ENCODE measurements around the gene SLC4A5. TPM values are rescaled to one million over a fixed set of nuclear protein-coding genes. Genes with fewer than 3 reads are reported as not detected.

The SLC4A5 gene
- total RNA-seq, 3 donors from 2014 or later = 2.1 to 9.2 (median 6.2) TPM

DNA sequence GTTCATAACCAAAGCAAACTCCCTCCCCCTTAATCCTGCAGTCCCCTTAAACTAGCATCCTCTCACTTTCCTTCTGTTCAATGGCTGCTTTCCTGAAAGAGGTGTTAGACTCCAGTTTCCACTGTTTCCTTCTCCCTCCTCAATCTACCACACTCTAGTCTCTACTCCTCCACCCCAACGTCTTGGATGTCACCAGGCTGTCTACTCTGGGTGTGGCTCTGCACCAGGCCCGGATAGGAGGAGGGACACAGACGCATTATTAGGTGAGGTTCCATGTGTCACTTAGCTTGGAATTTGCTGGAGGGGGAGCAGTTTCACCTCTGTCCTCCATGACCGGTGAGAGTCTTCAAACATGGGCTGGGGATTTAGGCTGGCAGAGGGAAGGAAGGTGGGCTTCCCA, 83.5 kb downstream of the SLC4A5 start:
- Histone ChIP-seq H3K4me3 (no peak overlapping the region), H3K36me3 (no peaks in the 10 kb centered on the region), H3K27me3 (peaks cover 0 to 2% of the 10 kb centered on the region in 2 donors), H3K9me3 (no peaks in the 10 kb centered on the region), H3K27ac (no peak overlapping the region), H3K4me1 (no peaks in the 10 kb centered on the region)
- TF ChIP-seq, protein P1, sequence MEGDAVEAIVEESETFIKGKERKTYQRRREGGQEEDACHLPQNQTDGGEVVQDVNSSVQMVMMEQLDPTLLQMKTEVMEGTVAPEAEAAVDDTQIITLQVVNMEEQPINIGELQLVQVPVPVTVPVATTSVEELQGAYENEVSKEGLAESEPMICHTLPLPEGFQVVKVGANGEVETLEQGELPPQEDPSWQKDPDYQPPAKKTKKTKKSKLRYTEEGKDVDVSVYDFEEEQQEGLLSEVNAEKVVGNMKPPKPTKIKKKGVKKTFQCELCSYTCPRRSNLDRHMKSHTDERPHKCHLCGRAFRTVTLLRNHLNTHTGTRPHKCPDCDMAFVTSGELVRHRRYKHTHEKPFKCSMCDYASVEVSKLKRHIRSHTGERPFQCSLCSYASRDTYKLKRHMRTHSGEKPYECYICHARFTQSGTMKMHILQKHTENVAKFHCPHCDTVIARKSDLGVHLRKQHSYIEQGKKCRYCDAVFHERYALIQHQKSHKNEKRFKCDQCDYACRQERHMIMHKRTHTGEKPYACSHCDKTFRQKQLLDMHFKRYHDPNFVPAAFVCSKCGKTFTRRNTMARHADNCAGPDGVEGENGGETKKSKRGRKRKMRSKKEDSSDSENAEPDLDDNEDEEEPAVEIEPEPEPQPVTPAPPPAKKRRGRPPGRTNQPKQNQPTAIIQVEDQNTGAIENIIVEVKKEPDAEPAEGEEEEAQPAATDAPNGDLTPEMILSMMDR (IDR thresholded peaks at IDR 0.05) = no peak
- TF ChIP-seq POLR2A (IDR thresholded peaks at IDR 0.05) (no peak), POLR2AphosphoS5 (IDR thresholded peaks at IDR 0.05) (no peak)
- intact Hi-C loops (cut with DNase I; ENCODE audit: low total_unique reads) = no loop called here
- no peak for DNase-seq (ENCODE audit: low spot score in 2 of 2)

DNA sequence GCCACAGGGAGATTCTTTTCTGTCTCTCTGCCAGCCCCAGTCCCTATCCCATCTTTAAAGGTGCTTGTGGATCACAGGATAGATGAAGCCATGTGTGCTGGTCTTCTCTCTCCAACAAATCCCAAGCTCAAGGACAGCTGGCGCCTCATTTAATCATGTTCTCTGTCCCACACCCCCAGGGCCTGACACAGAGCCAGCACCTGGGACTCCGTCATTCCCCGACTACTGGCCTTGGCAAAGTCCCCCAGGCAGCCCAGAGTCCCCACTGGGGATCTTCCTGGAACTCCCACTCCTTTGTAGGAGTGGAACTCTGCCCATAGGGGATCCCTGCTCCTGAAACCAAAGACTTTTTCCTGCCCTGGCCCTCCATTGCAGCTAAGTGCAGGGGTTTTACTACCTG, 84.0 kb downstream of the SLC4A5 start:
- intact Hi-C loops (cut with DNase I; ENCODE audit: low total_unique reads) = no loop called here

DNA sequence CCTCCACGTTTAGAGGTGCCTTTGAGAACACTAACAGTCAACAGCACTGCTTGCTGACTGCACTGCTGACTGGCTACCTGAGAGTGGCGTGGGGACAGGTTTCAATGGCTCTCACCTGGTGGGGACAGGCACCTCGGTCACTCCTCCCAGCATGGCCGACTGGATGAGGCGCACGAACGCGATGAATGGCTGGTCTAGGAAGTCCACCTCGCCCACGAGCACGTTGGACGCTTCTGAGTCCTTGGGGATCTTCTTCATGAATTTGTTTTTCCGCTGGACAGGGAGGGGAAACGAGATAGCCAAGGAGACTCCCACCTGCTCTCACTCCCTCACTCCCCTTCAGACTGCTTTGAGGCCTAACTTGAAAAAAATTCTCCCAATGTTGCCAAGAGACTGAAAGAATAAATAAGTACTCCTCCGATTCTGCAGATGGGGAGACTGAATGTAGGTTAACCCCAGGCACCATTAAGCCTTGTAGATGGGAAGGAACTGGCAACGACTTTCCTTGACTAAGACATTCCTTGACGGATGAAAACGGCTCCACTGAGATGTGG, 87.5 kb downstream of the SLC4A5 start:
- Histone ChIP-seq H3K4me1 (no peaks in the 10 kb centered on the region), H3K9me3 (no peaks in the 10 kb centered on the region), H3K36me3 (no peaks in the 10 kb centered on the region), H3K27ac (no peak overlapping the region), H3K4me3 (no peak overlapping the region), H3K27me3 (peaks cover 0 to 2% of the 10 kb centered on the region in 2 donors)
- no peak for TF ChIP-seq POLR2A (IDR thresholded peaks at IDR 0.05)
- no peak for TF ChIP-seq POLR2AphosphoS5 (IDR thresholded peaks at IDR 0.05)
- TF ChIP-seq, protein P1 (IDR thresholded peaks at IDR 0.05) = no peak
- no peak for DNase-seq (ENCODE audit: low spot score in 2 of 2)
- intact Hi-C loops (cut with DNase I; ENCODE audit: low total_unique reads) = no loop called here

More for the DNA sequence above, 84.0 kb downstream of the SLC4A5 start:
- Histone ChIP-seq H3K4me3 (no peak overlapping the region), H3K4me1 (no peaks in the 10 kb centered on the region), H3K36me3 (no peaks in the 10 kb centered on the region), H3K27me3 (peaks cover 0 to 2% of the 10 kb centered on the region in 2 donors), H3K9me3 (no peaks in the 10 kb centered on the region), H3K27ac (no peak overlapping the region)
- TF ChIP-seq POLR2AphosphoS5 (IDR thresholded peaks at IDR 0.05) = no peak
- TF ChIP-seq, protein P1 (IDR thresholded peaks at IDR 0.05) = no peak
- no peak for TF ChIP-seq POLR2A (IDR thresholded peaks at IDR 0.05)
- DNase-seq (ENCODE audit: low spot score in 2 of 2) = no peak

DNA sequence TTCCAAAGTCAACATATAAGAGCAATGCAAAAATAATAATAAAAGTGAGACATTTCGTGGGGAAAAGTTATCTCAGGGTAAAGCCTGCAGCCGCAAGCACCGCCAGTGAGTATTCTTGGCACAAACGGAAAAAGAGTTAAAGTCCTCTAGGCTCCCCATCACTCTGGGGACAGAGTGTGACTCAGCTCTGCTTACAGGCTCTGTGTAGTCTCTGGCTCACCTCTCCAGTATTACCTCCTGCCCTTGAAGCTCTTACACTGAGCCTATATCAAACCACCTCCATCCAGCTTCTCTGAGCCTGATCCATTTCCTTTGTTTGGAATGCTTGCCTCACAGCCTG, 89.3 kb downstream of the SLC4A5 start:
- no peak for DNase-seq (ENCODE audit: low spot score in 2 of 2)
- Histone ChIP-seq H3K9me3 (no peaks in the 10 kb centered on the region), H3K36me3 (no peaks in the 10 kb centered on the region), H3K27ac (no peak overlapping the region), H3K4me3 (no peak overlapping the region), H3K4me1 (no peaks in the 10 kb centered on the region), H3K27me3 (no peaks in the 10 kb centered on the region)
- intact Hi-C loops (cut with DNase I; ENCODE audit: low total_unique reads) = no loop called here
- TF ChIP-seq POLR2A (IDR thresholded peaks at IDR 0.05) (no peak), POLR2AphosphoS5 (IDR thresholded peaks at IDR 0.05) (no peak)
- TF ChIP-seq, protein P1 (IDR thresholded peaks at IDR 0.05) = no peak

DNA sequence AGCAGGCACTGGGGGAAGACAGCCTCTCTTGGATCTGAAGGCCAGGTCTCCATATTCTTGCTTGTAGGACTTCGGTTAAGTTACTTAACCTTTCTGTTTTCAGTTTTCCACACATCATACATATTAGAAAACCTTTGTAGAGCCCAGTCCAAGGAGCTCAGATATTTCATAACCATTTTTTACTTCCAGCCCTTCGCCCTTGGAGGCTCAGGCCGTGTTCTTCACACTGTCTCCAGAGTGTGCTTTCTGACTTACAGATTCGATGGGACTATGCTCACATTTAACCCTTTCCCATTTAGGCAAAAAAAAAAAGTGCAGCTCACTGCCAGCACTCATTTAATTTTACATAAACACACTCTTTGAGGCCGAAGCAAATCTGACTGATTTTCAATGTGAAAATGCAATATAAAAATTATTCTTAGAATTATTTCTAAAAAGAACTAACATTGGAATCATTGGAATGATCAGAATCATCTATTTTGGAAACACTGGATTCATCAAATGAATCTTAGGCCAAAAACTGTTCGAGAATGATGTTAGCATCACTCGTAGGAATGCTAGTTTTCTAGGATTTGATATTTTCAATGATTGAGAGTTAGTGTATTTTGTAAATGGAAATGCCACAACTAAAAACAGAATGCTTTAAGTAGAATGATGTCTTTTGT, 89.8 kb downstream of the SLC4A5 start:
- Histone ChIP-seq H3K9me3 (no peaks in the 10 kb centered on the region), H3K4me1 (no peaks in the 10 kb centered on the region), H3K4me3 (no peak overlapping the region), H3K27ac (no peak overlapping the region), H3K27me3 (no peaks in the 10 kb centered on the region), H3K36me3 (no peaks in the 10 kb centered on the region)
- intact Hi-C loops (cut with DNase I; ENCODE audit: low total_unique reads) = no loop called here
- TF ChIP-seq POLR2AphosphoS5 (IDR thresholded peaks at IDR 0.05) = no peak
- TF ChIP-seq, protein P1 (IDR thresholded peaks at IDR 0.05) = no peak
- no peak for TF ChIP-seq POLR2A (IDR thresholded peaks at IDR 0.05)
- DNase-seq (ENCODE audit: low spot score in 2 of 2) = no peak
